ENCODE measurements around the gene RFX8. TPM values are rescaled to one million over a fixed set of nuclear protein-coding genes. Genes with fewer than 3 reads are reported as not detected.

The RFX8 gene
- total and polyA plus RNA-seq, 2 of the 8 experiments (the other 6 are each of a cell fraction or from before 2014, with no cell fraction given) = 0.60 to 0.97 TPM

- Histone ChIP-seq H2BK20ac (ENCODE audit: low read length) (no peak overlapping the region), H3K27me3 (replicated peaks in 1 of 4; ENCODE audit: control insufficient read depth in 3 of 4, extremely low read depth in 1 of 4, insufficient read depth in 3 of 4, low read length in 3 of 4) (no peaks in the 10 kb centered on the region), H3K9ac (replicated peaks in 1 of 4; ENCODE audit: extremely low read depth in 1 of 4, low read depth in 3 of 4, low read length in 3 of 4) (no peak overlapping the region), H3K18ac (ENCODE audit: extremely low read depth, low read length) (no peak overlapping the region), H2AK5ac (ENCODE audit: low read depth, low read length) (no peak overlapping the region), H2BK5ac (ENCODE audit: low read depth, low read length) (no peak overlapping the region), H3K79me1 (ENCODE audit: low read depth, low read length) (no peaks in the 10 kb centered on the region), H3K4me2 (ENCODE audit: insufficient read depth in 1 of 2, low read depth in 2 of 2, low read length in 2 of 2) (no peak overlapping the region), H3K56ac (replicated peaks; ENCODE audit: insufficient read length, low read depth, low read length) (no peak overlapping the region), H2BK15ac (ENCODE audit: low read length) (no peak overlapping the region), H3K4me1 (replicated peaks in 1 of 4; ENCODE audit: control insufficient read depth in 3 of 4, insufficient read depth in 4 of 4, low read length in 3 of 4) (no peaks in the 10 kb centered on the region; a peak in 1 of 7 replicates), H2BK12ac (ENCODE audit: low read depth, low read length) (no peak overlapping the region), H3K27ac (ENCODE audit: low read depth, low read length) (no peak overlapping the region), H2BK120ac (replicated peaks; ENCODE audit: low read depth, low read length) (no peak overlapping the region), H4K91ac (replicated peaks; ENCODE audit: insufficient read length, low read length) (no peak overlapping the region), H4K20me1 (replicated peaks in 1 of 2; ENCODE audit: control insufficient read depth in 1 of 2, insufficient read depth in 2 of 2, low read length in 2 of 2) (no peaks in the 10 kb centered on the region), H3K14ac (ENCODE audit: insufficient read length) (no peak overlapping the region), H3K23me2 (ENCODE audit: low read depth, low read length) (no peaks in the 10 kb centered on the region), H3K4me3 (ENCODE audit: extremely low read depth in 1 of 4, insufficient read depth in 2 of 4, low read depth in 3 of 4, low read length in 4 of 4) (no peak overlapping the region), H2AFZ (ENCODE audit: low read length) (no peak overlapping the region), H4K5ac (ENCODE audit: insufficient read length, low read depth, low read length) (no peak overlapping the region), H3K9me3 (ENCODE audit: insufficient read depth in 2 of 2, low read depth in 1 of 2, low read length in 1 of 2) (0 out of 4 replicates have a peak, but pooled peaks cover 0 to 5% of the 10 kb centered on the region in 2 experiments), H3K4ac (replicated peaks; ENCODE audit: insufficient read length, low read depth, low read length) (no peak overlapping the region), H4K8ac (ENCODE audit: extremely low read depth, insufficient read depth, low read length) (no peak overlapping the region), H3K36me3 (ENCODE audit: control insufficient read depth in 2 of 4, insufficient read depth in 4 of 4, low read length in 3 of 4) (no peaks in the 10 kb centered on the region), H3K23ac (ENCODE audit: insufficient read length) (no peak overlapping the region), H3K79me2 (ENCODE audit: control insufficient read depth in 1 of 2, insufficient read depth in 2 of 2, low read length in 2 of 2) (no peaks in the 10 kb centered on the region)
- DNase-seq (ENCODE audit: low read depth in 1 of 2, low spot score in 2 of 2) = no peak
- CTCF ChIA-PET (ENCODE audit: partially characterized antibody) = interaction anchor here (1.0 to 2.0 kb wide), 3 partner anchors 14 to 46 kb away, joined by 3 to 9 read pairs (median 9); partner anchors contain the start of gene CREG2
- no peak for TF ChIP-seq SRF (IDR thresholded peaks at IDR 0.05; ENCODE audit: low read depth, low read length)
- no peak for TF ChIP-seq CBX5 (IDR thresholded peaks at IDR 0.05; ENCODE audit: low read depth, low read length)
- no peak for TF ChIP-seq CHD2 (IDR thresholded peaks at IDR 0.05; ENCODE audit: low read length)
- TF ChIP-seq KDM4A (IDR thresholded peaks at IDR 0.05; ENCODE audit: low read depth, low read length, severe bottlenecking) = no peak
- TF ChIP-seq CREB1 (IDR thresholded peaks at IDR 0.05) = no peak
- TF ChIP-seq RBBP5 (IDR thresholded peaks at IDR 0.05; ENCODE audit: borderline replicate concordance, low read depth, low read length) = no peak
- POLR2A ChIA-PET (ENCODE audit: partially characterized antibody) = no interaction called here
- WGBS, 2 experiments (ENCODE audit: extremely low coverage in 1 of 2, insufficient coverage in 1 of 2, insufficient read length in 1 of 2, insufficient replicate concordance in 2 of 2, low coverage in 1 of 2, low lambda C conversion rate in 2 of 2, missing lambda C conversion rate in 1 of 2) = 90% methylated on average over 1 of the region's 1 CpG; no CpG with 5 or more reads in 1 of the 2 experiments
- FAIRE-seq = no peak
Observed at GRCh38 chr2:101372792-101373191, 102.1 kb downstream of the RFX8 start.

All from H1 (cell line).